HCT116 (cell line): ENCODE results near the gene SDC1. TPM values are rescaled to one million over a fixed set of nuclear protein-coding genes. Genes with fewer than 3 reads are reported as not detected.

Source experiments
- ATAC-seq: fragments of 200-7000 bp; cut with Tn5 transposase; 2 replicates; pipeline ENCODE4 v1.9.1; 2020; ENCODE audit warnings: mild to moderate bottlenecking, moderate library complexity
- BruUV-seq: library from RNA; stranded (reverse); fragments of 400-500 nt; replicated peaks from 2 replicates; lab custom pipeline; 2021; lab: Mats Ljungman, UMichigan
- CTCF ChIA-PET: fragments of 300-600 bp; sonication (Branson Sonifier 250); formaldehyde crosslinking; loops from one replicate; lab custom pipeline; 2021; ENCODE audit warnings: antibody characterized with exemption; lab: Charles Lee
- POLR2A ChIA-PET: fragments of 300-600, 350-600 bp; sonication (Branson Sonifier 250); formaldehyde crosslinking; loops from one replicate; lab custom pipeline; 2021; ENCODE audit warnings: antibody characterized with exemption; lab: Charles Lee
- RAD21 ChIA-PET, 2 experiments: fragments of 300-600 bp; sonication (Branson Sonifier 250); formaldehyde crosslinking; loops; one replicate each; lab custom pipeline; 2023; ENCODE audit warnings: low total read pairs in 2 of 2; ENCODE audit not compliant: uncharacterized antibody in 2 of 2, unreplicated experiment in 2 of 2, low non-redundant PET in 1 of 2; lab: Charles Lee
- DNase-seq: peaks from one replicate; pipeline ENCODE4 v3.0.0-alpha.2; 2010; ENCODE audit warnings: low read depth, low spot score
- H2AFZ ChIP-seq: fragments of 200-600 bp; shearing (Covaris generic), sonication (generic); 2 replicates; pipeline ENCODE4 v1.6.1; 2017; ENCODE audit warnings: low read depth, mixed run types, mixed read lengths, antibody characterized with exemption, low read length; ENCODE audit not compliant: poor library complexity, severe bottlenecking
- H3K27ac ChIP-seq: 2 replicates; pipeline ENCODE4 v1.5.1; 2012; ENCODE audit warnings: low read depth, low read length
- H3K27me3 ChIP-seq: fragments of 200-600 bp; sonication (generic); 2 replicates; pipeline ENCODE4 v1.6.1; 2016; ENCODE audit warnings: mixed run types, low read length, mixed read lengths; ENCODE audit not compliant: insufficient read depth
- H3K36me3 ChIP-seq, 2 experiments: fragments of 200-500 bp in 1 of 2; fragments of 200-600 bp in 1 of 2; sonication (Bioruptor generic) in 1 of 2; sonication (generic) in 1 of 2; 2 replicates each; pipeline versions ENCODE4 v1.5.1 to v1.6.1; 2014 to 2016; ENCODE audit warnings: low read length in 2 of 2, inconsistent platforms in 1 of 2, mixed read lengths in 1 of 2, mixed run types in 1 of 2; ENCODE audit not compliant: insufficient read depth in 2 of 2, control insufficient read depth in 1 of 2
- H3K4me1 ChIP-seq, 2 experiments: fragments of 200-600 bp in 1 of 2; sonication (generic) in 1 of 2; 2 replicates each; pipeline versions ENCODE4 v1.5.1 to v1.6.1; 2012 to 2017; ENCODE audit warnings: low read length in 2 of 2, inconsistent platforms in 1 of 2, mild to moderate bottlenecking in 1 of 2, mixed read lengths in 1 of 2, mixed run types in 1 of 2, moderate library complexity in 1 of 2; ENCODE audit not compliant: insufficient read depth in 2 of 2, control insufficient read depth in 1 of 2
- H3K4me2 ChIP-seq: fragments of 200-600 bp; sonication (generic); 2 replicates; pipeline ENCODE4 v1.6.1; 2017; ENCODE audit warnings: mixed run types, low read length, mixed read lengths
- H3K4me3 ChIP-seq, 2 experiments: fragments of 200-600 bp in 1 of 2; sonication (generic) in 1 of 2; replicated peaks in 1 of 2; 2 replicates each; pipeline ENCODE4 v1.5.1; 2011 to 2016; ENCODE audit warnings: low read length in 2 of 2, control low read depth in 1 of 2, low read depth in 1 of 2, mild to moderate bottlenecking in 1 of 2, mixed read lengths in 1 of 2, mixed run types in 1 of 2
- H3K79me2 ChIP-seq: fragments of 200-600 bp; sonication (generic); 2 replicates; pipeline ENCODE4 v1.6.1; 2017; ENCODE audit warnings: mild to moderate bottlenecking, mixed run types, low read length, moderate library complexity, mixed read lengths; ENCODE audit not compliant: insufficient read depth
- H3K9ac ChIP-seq: fragments of 200-600 bp; sonication (generic); 2 replicates; pipeline ENCODE4 v1.6.1; 2016; ENCODE audit warnings: low read length, mixed read lengths
- H3K9me2 ChIP-seq: fragments of 200-600 bp; sonication (generic), shearing (Covaris generic); 2 replicates; pipeline ENCODE4 v1.6.1; 2017; ENCODE audit warnings: mixed run types, mild to moderate bottlenecking, moderate library complexity; ENCODE audit not compliant: insufficient read depth
- H3K9me3 ChIP-seq, 2 experiments: fragments of 200-500 bp in 1 of 2; fragments of 200-600 bp in 1 of 2; sonication (Bioruptor generic) in 1 of 2; sonication (generic) in 1 of 2; 2 replicates each; pipeline ENCODE4 v1.6.1; 2014 to 2017; ENCODE audit warnings: low read length in 2 of 2, mixed read lengths in 2 of 2, inconsistent platforms in 1 of 2, low read depth in 1 of 2, mild to moderate bottlenecking in 1 of 2, mixed run types in 1 of 2, moderate library complexity in 1 of 2; ENCODE audit not compliant: control insufficient read depth in 1 of 2, insufficient read depth in 1 of 2
- H4K20me1 ChIP-seq: fragments of 200-600 bp; sonication (generic), shearing (Covaris generic); 2 replicates; pipeline ENCODE4 v1.6.1; 2017; ENCODE audit warnings: mixed run types, mild to moderate bottlenecking, moderate library complexity; ENCODE audit not compliant: insufficient read depth
- ATF3 ChIP-seq: IDR thresholded peaks from 2 replicates; pipeline ENCODE4 v1.6.1; 2012
- CBX3 ChIP-seq: IDR thresholded peaks from 2 replicates; pipeline ENCODE4 v1.6.1; 2012; ENCODE audit warnings: low read depth
- EGR1 ChIP-seq: IDR thresholded peaks from 2 replicates; pipeline ENCODE4 v1.6.1; 2012; ENCODE audit warnings: low read depth
- ELF1 ChIP-seq: IDR thresholded peaks from 2 replicates; pipeline ENCODE4 v1.6.1; 2012; ENCODE audit warnings: low read depth, borderline replicate concordance
- EZH2 ChIP-seq: fragments of 200-600 bp; sonication (generic); IDR thresholded peaks from 2 replicates; pipeline ENCODE4 v1.6.1; 2017; ENCODE audit warnings: antibody characterized with exemption, mixed run types
- EZH2phosphoT487 ChIP-seq: fragments of 200-600 bp; IDR thresholded peaks from 2 replicates; pipeline ENCODE4 v1.6.1; 2018; ENCODE audit warnings: antibody characterized with exemption, borderline replicate concordance
- FOSL1 ChIP-seq: IDR thresholded peaks from 2 replicates; pipeline ENCODE4 v1.6.1; 2012; ENCODE audit warnings: low read depth
- POLR2AphosphoS5 ChIP-seq: IDR thresholded peaks from 2 replicates; pipeline ENCODE4 v1.6.1; 2011; ENCODE audit warnings: mild to moderate bottlenecking, low read depth, low read length, moderate library complexity
- RAD21 ChIP-seq: IDR thresholded peaks from 2 replicates; pipeline ENCODE4 v1.6.1; 2012; ENCODE audit warnings: low read depth, mild to moderate bottlenecking
- SP1 ChIP-seq: IDR thresholded peaks from 2 replicates; pipeline ENCODE4 v1.6.1; 2012; ENCODE audit warnings: low read depth
- SRF ChIP-seq: IDR thresholded peaks from 2 replicates; pipeline ENCODE4 v1.6.1; 2012; ENCODE audit warnings: low read depth
- TCF7L2 ChIP-seq: IDR thresholded peaks from 2 replicates; pipeline ENCODE4 v1.7.0; 2011; ENCODE audit warnings: borderline replicate concordance, inconsistent platforms; ENCODE audit not compliant: insufficient read depth, insufficient read length; ENCODE audit errors: extremely low read depth
- YY1 ChIP-seq: IDR thresholded peaks from 2 replicates; pipeline ENCODE4 v1.6.1; 2011; ENCODE audit warnings: low read length, low read depth, moderate library complexity, mild to moderate bottlenecking; ENCODE audit not compliant: insufficient replicate concordance; ENCODE audit errors: extremely low read depth
- ZFX ChIP-seq: fragments of 450-650 bp; IDR thresholded peaks from 2 replicates; pipeline ENCODE4 v1.6.1; 2017
- intact Hi-C: fragments of 100-400 bp; cut with micrococcal nuclease; formaldehyde crosslinking; loops from 2 replicates; pipeline ENCODE4 v1.10.0; 2022
- total RNA-seq: library from RNA; stranded (reverse); gene quantifications from one replicate; pipeline ENCODE4 v1.2.1, GENCODE V29; 2021; ENCODE audit not compliant: unreplicated experiment
- TF ChIP-seq, protein P1 (sequence below): IDR thresholded peaks from 2 replicates; pipeline ENCODE4 v1.6.1; 2012; ENCODE audit warnings: low read depth

SDC1 gene
- total RNA-seq, 1 experiment from 2014 or later = 32.0 TPM

DNA sequence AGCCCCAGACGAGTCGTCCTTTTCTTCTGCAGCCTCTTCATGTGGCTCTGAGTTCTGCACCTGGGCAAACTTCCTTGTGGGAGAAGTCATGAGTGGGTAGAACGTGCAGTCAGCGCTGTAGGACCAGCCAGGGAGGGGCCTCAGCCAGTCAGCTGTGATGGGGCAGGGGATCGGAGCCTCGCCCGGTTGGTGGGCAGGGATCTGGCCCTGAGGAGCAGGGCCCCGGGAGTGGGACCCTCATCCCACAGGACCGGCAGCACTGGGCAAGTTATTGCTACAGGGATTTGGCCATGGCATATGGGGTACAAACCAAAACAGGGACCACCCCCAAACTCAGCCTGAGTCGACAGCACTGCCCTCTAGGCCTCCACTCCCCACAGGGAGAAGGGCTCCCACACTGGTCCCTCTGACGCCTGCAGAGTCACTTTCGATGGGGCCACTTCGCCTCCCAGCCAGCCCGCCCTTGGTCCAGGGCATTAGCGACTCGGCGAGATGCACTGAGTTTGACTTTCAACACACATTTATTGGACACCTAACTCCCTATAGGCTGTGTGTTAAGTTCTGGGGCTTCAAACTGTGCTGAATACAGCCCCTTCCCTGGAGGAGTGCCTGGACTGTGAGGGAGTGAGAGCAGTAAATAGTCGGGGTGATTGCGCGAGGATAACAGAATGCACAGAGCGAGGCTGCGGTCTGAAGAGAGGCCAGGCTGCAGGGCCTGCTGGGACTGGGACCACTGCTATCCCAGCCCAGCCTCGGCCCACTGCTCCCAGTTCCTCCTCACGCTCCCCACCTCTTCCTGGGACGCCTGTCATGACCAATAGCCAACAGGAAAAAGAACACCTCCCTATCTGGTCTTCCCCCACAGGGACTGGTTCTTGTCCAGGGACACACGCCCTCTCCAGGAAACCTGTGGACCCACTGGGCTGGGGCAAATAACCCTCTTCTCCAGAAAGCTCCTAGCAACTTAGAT lies 55.9 kb downstream of the SDC1 start:
- Histone ChIP-seq H3K4me2 (no peak overlapping the region), H4K20me1 (no peaks in the 10 kb centered on the region), H3K9ac (no peak overlapping the region), H2AFZ (no peak overlapping the region), H3K4me1 (peaks cover 0 to 15% of the 10 kb centered on the region in 2 experiments; a peak in 2 of 4 replicates), H3K9me3 (no peaks in the 10 kb centered on the region; a peak in 1 of 4 replicates), H3K27me3 (no peaks in the 10 kb centered on the region), H3K79me2 (no peaks in the 10 kb centered on the region), H3K27ac (no peak overlapping the region), H3K36me3 (no peaks in the 10 kb centered on the region)
- no peak for ATAC-seq
- CTCF ChIA-PET = no interaction called here
- TF ChIP-seq FOSL1 = no peak
- no peak for TF ChIP-seq SRF
- TF ChIP-seq POLR2AphosphoS5 = no peak
- TF ChIP-seq EGR1 = no peak
- no peak for TF ChIP-seq EZH2
- TF ChIP-seq ZFX = no peak
- TF ChIP-seq ELF1 = no peak
- TF ChIP-seq RAD21 = no peak
- TF ChIP-seq, all 23 proteins: peak for 0
- BruUV-seq = no TSS peak
- ChIA-PET POLR2A (no interaction called here), RAD21 (no interaction called here)
- intact Hi-C loops = no loop called here
- no peaks in the 10 kb centered on the region for H3K9me2 ChIP-seq
- no peak overlapping the region for H3K4me3 ChIP-seq
- no peak for DNase-seq

DNA sequence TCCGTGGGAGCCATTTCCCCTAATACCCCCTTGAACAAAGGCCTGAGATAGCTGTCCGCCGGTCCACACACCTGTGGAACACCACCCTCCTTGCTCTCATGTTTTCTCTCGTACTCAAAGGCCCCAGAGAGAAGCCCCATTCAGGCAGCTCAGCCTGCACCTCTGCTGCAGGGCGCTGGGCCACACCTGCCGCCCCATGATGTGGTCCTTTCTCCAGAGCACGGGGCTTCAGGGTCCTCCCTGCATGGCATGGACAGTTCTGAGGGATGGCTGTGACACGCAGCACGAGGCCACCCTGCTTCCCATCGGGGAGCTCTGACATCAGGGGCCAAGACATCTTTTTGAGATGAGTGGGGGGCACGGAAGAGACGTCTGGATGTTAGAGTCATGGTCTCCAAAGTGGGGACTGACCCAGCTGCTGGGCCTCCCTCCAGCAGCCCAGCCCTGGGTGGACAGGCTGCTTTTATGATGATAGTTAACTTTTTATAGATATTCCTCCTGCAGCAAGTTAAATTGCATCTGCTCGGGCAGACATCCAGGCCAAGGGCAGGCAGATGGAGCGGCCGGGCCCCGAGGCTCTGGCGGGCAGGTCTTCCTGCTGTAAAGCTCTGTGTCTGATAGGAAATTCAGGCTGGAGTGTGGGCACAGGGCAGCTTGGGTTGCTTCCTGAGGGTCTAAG lies 56.7 kb downstream of the SDC1 start:
- RAD21 ChIA-PET = no interaction called here
- Histone ChIP-seq H3K9ac (no peak overlapping the region), H3K9me3 (no peaks in the 10 kb centered on the region; a peak in 1 of 4 replicates), H2AFZ (no peak overlapping the region), H3K79me2 (no peaks in the 10 kb centered on the region), H3K4me1 (peaks cover 0 to 15% of the 10 kb centered on the region in 2 experiments; a peak in 2 of 4 replicates), H3K4me2 (no peak overlapping the region), H3K4me3 (no peak overlapping the region), H4K20me1 (no peaks in the 10 kb centered on the region), H3K27me3 (no peaks in the 10 kb centered on the region), H3K9me2 (no peaks in the 10 kb centered on the region), H3K36me3 (no peaks in the 10 kb centered on the region), H3K27ac (no peak overlapping the region)
- no TSS peak for BruUV-seq
- intact Hi-C loops = no loop called here
- ATAC-seq = no peak
- CTCF ChIA-PET = no interaction called here
- POLR2A ChIA-PET = no interaction called here
- DNase-seq = no peak
- no peak for TF ChIP-seq EZH2phosphoT487
- no peak for TF ChIP-seq SRF
- TF ChIP-seq TCF7L2 = no peak
- no peak for TF ChIP-seq ATF3
- TF ChIP-seq, protein P1, sequence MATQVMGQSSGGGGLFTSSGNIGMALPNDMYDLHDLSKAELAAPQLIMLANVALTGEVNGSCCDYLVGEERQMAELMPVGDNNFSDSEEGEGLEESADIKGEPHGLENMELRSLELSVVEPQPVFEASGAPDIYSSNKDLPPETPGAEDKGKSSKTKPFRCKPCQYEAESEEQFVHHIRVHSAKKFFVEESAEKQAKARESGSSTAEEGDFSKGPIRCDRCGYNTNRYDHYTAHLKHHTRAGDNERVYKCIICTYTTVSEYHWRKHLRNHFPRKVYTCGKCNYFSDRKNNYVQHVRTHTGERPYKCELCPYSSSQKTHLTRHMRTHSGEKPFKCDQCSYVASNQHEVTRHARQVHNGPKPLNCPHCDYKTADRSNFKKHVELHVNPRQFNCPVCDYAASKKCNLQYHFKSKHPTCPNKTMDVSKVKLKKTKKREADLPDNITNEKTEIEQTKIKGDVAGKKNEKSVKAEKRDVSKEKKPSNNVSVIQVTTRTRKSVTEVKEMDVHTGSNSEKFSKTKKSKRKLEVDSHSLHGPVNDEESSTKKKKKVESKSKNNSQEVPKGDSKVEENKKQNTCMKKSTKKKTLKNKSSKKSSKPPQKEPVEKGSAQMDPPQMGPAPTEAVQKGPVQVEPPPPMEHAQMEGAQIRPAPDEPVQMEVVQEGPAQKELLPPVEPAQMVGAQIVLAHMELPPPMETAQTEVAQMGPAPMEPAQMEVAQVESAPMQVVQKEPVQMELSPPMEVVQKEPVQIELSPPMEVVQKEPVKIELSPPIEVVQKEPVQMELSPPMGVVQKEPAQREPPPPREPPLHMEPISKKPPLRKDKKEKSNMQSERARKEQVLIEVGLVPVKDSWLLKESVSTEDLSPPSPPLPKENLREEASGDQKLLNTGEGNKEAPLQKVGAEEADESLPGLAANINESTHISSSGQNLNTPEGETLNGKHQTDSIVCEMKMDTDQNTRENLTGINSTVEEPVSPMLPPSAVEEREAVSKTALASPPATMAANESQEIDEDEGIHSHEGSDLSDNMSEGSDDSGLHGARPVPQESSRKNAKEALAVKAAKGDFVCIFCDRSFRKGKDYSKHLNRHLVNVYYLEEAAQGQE = no peak
- no peak for TF ChIP-seq RAD21
- no peak for TF ChIP-seq EZH2
- TF ChIP-seq SP1 = no peak
- no peak for TF ChIP-seq CBX3
- no peak for TF ChIP-seq YY1
- no peak for TF ChIP-seq POLR2AphosphoS5
